Coronary artery (tissue), 2 donors: ENCODE data around the gene RESP18.
"Not testable (repeated sequence)": the region's sequence is repeated elsewhere in the genome, so short reads cannot be mapped to it uniquely, and the experiment has no call there.

ENCODE experiments used
- DNase-seq: peaks from one replicate; pipeline ENCODE4 v3.0.0-alpha.2; 2017; ENCODE audit warnings: low spot score
- H3K27ac ChIP-seq, 2 donors: fragments of 200-600 bp; sonication (generic); one replicate each; pipeline ENCODE4 v1.5.1; 2016 to 2019
- H3K4me3 ChIP-seq: fragments of 200-600 bp; sonication (generic); 2 replicates; pipeline ENCODE4 v1.5.1; 2016; ENCODE audit warnings: mild to moderate bottlenecking, moderate library complexity
- CTCF ChIP-seq: fragments of 200-600 bp; sonication (generic); IDR thresholded peaks from one replicate; pipeline ENCODE4 v1.5.1; 2019; ENCODE audit warnings: antibody characterized with exemption

The RESP18 gene

GRCh38 chr2:219331560-219332213 lies 857 bp downstream of the RESP18 start:
- DNase-seq, result no peak
- Histone ChIP-seq H3K4me3 (no peak overlapping the region), H3K27ac (no peak overlapping the region)
- no peak for TF ChIP-seq CTCF

- TF ChIP-seq CTCF, result no peak
- DNase-seq, result no peak
- no peak overlapping the region for H3K27ac ChIP-seq
- no peak overlapping the region for H3K4me3 ChIP-seq
These were observed 4.8 kb downstream of the RESP18 start for GRCh38 chr2:219327719-219328118.

GRCh38 chr2:219325657-219326315 lies 6.8 kb downstream of the RESP18 start:
- Histone ChIP-seq H3K27ac (no peak overlapping the region), H3K4me3 (no peak overlapping the region)
- no peak for TF ChIP-seq CTCF
- no peak for DNase-seq

GRCh38 chr2:219325136-219325535 lies 7.4 kb downstream of the RESP18 start:
- no peak overlapping the region for H3K27ac ChIP-seq
- no peak for TF ChIP-seq CTCF
- no peak for DNase-seq
- no peak overlapping the region for H3K4me3 ChIP-seq

GRCh38 chr2:219323434-219323833 lies 9.1 kb downstream of the RESP18 start:
- no peak for TF ChIP-seq CTCF
- Histone ChIP-seq H3K27ac (no peak overlapping the region), H3K4me3 (no peak overlapping the region)
- DNase-seq, result no peak

GRCh38 chr2:219314804-219315468 lies 17.6 kb downstream of the RESP18 start:
- TF ChIP-seq CTCF, result no peak
- no peak overlapping the region for H3K27ac ChIP-seq
- DNase-seq, result no peak
- H3K4me3 ChIP-seq, result no peak overlapping the region

GRCh38 chr2:219312683-219313263 lies 19.8 kb downstream of the RESP18 start:
- DNase-seq, H3K4me3 ChIP-seq, H3K27ac ChIP-seq: not testable (repeated sequence)
